Testis (tissue), 5 donors: ENCODE measurements around the gene NTF3. TPM values are rescaled to one million over a fixed set of nuclear protein-coding genes. Genes with fewer than 3 reads are reported as not detected.
A peak's percentile ranks its signal among the peaks of the same experiment; 100 is the strongest.

Experiments
- DNase-seq: peaks from one replicate; pipeline ENCODE4 v3.0.0-alpha.2; 2019
- H3K27ac ChIP-seq, 2 donors: fragments of 200-600 bp; sonication (generic); one replicate each; pipeline ENCODE4 v1.5.1; 2019
- H3K27me3 ChIP-seq: fragments of 200-600 bp; sonication (generic); one replicate; pipeline ENCODE4 v1.5.1; 2019
- H3K36me3 ChIP-seq: fragments of 200-600 bp; sonication (generic); one replicate; pipeline ENCODE4 v1.5.1; 2017; ENCODE audit warnings: low read depth; ENCODE audit errors: missing control alignments
- H3K4me1 ChIP-seq: fragments of 200-600 bp; sonication (generic); one replicate; pipeline ENCODE4 v1.5.1; 2019
- H3K4me3 ChIP-seq, 2 donors: fragments of 200-600 bp; sonication (generic); one replicate each; pipeline ENCODE4 v1.5.1; 2017 to 2019
- H3K9me3 ChIP-seq: fragments of 200-600 bp; sonication (generic); one replicate; pipeline ENCODE4 v1.5.1; 2017
- POLR2A ChIP-seq: fragments of 450-650 bp; IDR thresholded peaks from one replicate; pipeline ENCODE4 v1.6.1; 2017; ENCODE audit warnings: antibody characterized with exemption, mild to moderate bottlenecking, moderate library complexity
- WGBS, 2 donors: methylation state at CpG; one replicate each; pipeline ENCODE4 v1.1.5; 2018; 5-methylcytosine and 5-hydroxymethylcytosine counted together
- intact Hi-C: fragments of 100-400 bp; cut with DNase I; formaldehyde crosslinking; loops from one replicate; pipeline ENCODE4 v1.15.1; 2023; ENCODE audit warnings: low total_unique reads
- long read RNA-seq, 2 donors: transcript quantifications; one replicate each; lab custom pipeline, GENCODE V29; 2026
- polyA plus RNA-seq: library from polyadenylated mRNA; stranded (reverse); fragments of 350-450 nt; fragmentation: Illumina TruSeq; extraction: RNeasy Lipid Tissue Mini Kit (QIAGEN cat#74804); gene quantifications from one replicate; pipeline ENCODE4 v1.2.3, GENCODE V29; 2014; ENCODE audit warnings: low read depth, low replicate concordance; ENCODE audit not compliant: insufficient read depth
- total RNA-seq, 2 donors: library from RNA; depleted of rRNA; stranded (reverse); fragments of >200 nt; gene quantifications; one replicate each; pipeline ENCODE4 v1.2.3, GENCODE V29; 2016
- TF ChIP-seq, protein P1 (sequence below), 3 experiments: fragments of 450-650 bp in 2 of 3; fragments of 200-600 bp in 1 of 3; sonication (generic) in 1 of 3; IDR thresholded peaks; one replicate each; pipeline ENCODE4 v1.5.1; 2016 to 2019; ENCODE audit warnings: antibody characterized with exemption in 3 of 3, mild to moderate bottlenecking in 2 of 3, moderate library complexity in 1 of 3

The NTF3 gene
- 1 to 10 TPM; 1.1 to 1.4 TPM for total RNA-seq
- 2.2 TPM for polyA plus RNA-seq
- long read RNA-seq, donor 1, partial matches to known transcripts = 0 of 2 reads
- long read RNA-seq, donor 1, other reads (novel, unspliced or antisense) = 0 of 2 reads
- long read RNA-seq, donor 2, partial matches to known transcripts = 0 of 1 reads
- long read RNA-seq, donor 2, other reads (novel, unspliced or antisense) = 0 of 1 reads

DNA sequence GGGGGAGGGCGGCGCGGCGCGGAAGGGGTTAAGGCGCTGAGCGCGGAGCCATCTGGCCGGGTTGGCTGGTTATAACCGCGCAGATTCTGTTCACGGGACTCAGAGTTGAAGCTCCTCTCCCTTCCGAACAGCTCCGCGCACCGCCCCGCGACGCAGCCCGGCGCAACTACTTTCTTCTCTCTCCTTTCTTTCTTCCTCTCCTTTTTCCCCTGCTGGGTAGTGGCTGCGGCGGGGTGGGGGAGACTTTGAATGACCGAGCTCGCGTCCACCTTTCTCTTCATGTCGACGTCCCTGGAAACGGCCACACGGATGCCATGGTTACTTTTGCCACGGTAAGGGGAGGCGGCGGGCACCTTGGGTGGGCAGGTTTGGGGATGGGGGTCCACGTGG is at the start of gene NTF3:
Gene NTF3, plus strand, starts transcription at position 98 of the 390 bp plus-strand sequence. Its CDS starts 217 bp downstream, at position 315.
- peak; percentile 44 for DNase-seq
- no peaks in the 10 kb centered on the region for H3K9me3 ChIP-seq
- no peak within 1 kb of the TSS for H3K27ac ChIP-seq

DNA sequence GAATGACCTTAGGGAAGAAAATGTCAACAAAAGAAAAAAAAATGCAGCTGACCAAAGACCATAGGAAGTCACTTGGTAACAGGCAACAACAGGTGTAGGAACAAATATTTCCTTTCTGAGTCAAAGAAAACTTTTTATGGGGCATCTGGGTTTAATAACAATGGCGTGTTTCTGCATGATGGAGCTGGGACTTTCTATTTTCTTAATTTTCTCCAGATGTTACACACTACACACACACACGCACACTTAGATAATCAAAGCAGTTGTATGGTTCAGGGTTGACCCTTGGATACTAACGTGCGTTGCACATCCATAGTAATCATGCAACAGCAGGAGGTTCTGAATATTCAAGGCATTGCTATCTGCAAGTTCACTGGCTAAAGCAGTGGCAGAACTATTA is 47.9 kb upstream of the NTF3 start:
- intact Hi-C loops = no loop called here
- Histone ChIP-seq H3K36me3 (no peaks in the 10 kb centered on the region), H3K9me3 (no peaks in the 10 kb centered on the region), H3K4me3 (no peak overlapping the region), H3K27me3 (no peaks in the 10 kb centered on the region), H3K27ac (no peak overlapping the region), H3K4me1 (no peaks in the 10 kb centered on the region)
- 80 to 85% methylated on average over 4 of the region's 4 CpGs for WGBS, 2 donors
- no peak for DNase-seq
- TF ChIP-seq, protein P1, sequence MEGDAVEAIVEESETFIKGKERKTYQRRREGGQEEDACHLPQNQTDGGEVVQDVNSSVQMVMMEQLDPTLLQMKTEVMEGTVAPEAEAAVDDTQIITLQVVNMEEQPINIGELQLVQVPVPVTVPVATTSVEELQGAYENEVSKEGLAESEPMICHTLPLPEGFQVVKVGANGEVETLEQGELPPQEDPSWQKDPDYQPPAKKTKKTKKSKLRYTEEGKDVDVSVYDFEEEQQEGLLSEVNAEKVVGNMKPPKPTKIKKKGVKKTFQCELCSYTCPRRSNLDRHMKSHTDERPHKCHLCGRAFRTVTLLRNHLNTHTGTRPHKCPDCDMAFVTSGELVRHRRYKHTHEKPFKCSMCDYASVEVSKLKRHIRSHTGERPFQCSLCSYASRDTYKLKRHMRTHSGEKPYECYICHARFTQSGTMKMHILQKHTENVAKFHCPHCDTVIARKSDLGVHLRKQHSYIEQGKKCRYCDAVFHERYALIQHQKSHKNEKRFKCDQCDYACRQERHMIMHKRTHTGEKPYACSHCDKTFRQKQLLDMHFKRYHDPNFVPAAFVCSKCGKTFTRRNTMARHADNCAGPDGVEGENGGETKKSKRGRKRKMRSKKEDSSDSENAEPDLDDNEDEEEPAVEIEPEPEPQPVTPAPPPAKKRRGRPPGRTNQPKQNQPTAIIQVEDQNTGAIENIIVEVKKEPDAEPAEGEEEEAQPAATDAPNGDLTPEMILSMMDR (IDR thresholded peaks at IDR 0.05) = no peak
- no peak for TF ChIP-seq POLR2A

More for the DNA sequence above, at the start of gene NTF3:
- intact Hi-C loops = no loop called here
- WGBS, 2 donors = 1 to 4% methylated on average over 23 to 34 of the region's 34 CpGs
- no peaks in the 10 kb centered on the region for H3K36me3 ChIP-seq
- H3K4me1 ChIP-seq = peaks cover 9% of the 10 kb centered on the region
- TF ChIP-seq POLR2A = no peak
- TF ChIP-seq, protein P1 (IDR thresholded peaks at IDR 0.05) = no peak
- H3K4me3 ChIP-seq = peak within 1 kb of the TSS; percentile 53 to 60
- H3K27me3 ChIP-seq = peaks cover 3% of the 10 kb centered on the region

DNA sequence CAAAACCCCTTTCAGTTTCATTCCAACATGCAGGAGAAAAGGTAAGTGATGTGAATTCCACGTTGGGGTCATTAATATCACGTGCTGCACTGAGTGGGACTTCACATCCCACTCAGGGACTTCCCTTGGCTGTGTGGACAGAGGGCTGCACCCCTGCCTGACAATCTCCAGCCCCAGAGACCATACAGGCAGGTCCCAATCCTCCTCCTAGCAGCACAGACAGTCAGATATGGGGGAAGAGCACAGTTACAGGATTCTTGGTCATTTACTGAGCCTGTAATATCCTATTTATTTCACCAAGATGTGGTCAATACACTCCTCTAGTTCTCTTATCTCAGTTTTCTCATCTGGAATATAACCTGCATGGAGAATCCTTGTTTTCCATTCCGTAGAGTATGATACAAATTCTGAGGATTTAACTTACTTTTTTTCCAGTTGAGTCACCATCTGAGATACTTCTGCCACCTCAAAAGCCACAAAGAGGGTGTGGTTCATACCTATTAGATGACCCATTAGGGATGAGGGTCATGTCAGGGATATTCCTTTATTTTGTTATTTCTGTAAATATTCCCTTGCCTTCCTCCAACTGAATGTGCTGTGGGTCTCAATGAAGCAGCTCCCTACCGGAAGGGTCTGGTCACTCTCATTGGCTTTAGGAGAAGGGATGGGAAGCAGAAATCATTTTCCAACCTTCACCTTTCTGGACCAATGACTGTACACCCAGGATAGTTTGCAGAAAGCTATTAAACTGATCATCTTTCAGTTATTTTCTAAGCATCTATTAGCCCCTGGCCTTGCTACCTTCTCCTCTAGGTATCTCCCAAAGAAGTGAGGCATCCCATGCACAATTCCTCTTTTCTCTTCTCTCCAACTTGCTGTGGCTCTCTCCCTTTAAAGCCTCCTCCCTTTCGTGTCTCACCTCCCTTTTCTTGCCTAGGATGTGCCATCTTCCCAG is 43.0 kb upstream of the NTF3 start:
- Histone ChIP-seq H3K27me3 (no peaks in the 10 kb centered on the region), H3K36me3 (no peaks in the 10 kb centered on the region), H3K27ac (no peak overlapping the region), H3K9me3 (no peaks in the 10 kb centered on the region), H3K4me3 (no peak overlapping the region), H3K4me1 (no peaks in the 10 kb centered on the region)
- intact Hi-C loops = no loop called here
- 82 to 90% methylated on average over 5 of the region's 5 CpGs for WGBS, 2 donors
- DNase-seq = no peak
- no peak for TF ChIP-seq POLR2A
- TF ChIP-seq, protein P1 (IDR thresholded peaks at IDR 0.05) = no peak

DNA sequence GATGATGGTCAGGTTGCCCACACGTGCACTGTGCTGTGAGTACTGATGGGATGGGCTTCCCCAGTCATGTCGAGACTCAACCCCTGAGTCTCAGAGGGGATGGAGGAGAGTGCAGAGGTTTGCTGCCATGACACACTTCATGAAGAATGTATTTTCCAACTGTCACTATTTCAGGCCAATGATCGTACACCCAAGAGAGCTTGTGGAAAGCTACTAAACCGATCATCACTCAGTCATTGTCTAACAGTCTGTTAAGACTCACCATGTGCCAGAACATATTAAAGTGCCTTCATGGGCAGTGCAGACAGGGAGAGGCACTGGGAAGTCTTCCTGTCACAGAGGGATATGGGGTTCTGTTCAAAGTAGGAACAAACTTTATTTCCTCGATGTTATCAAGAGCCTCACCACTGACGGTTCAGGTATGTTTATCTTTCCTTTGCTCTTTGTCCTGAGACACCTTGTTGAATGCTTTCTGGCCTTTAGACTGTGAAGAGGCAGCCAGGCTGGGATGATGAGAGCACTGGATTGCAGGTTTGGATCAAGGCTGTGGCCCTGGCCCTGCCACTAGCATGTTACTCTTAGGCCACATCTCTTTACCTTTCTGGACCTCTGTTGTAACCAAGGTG is 41.6 kb upstream of the NTF3 start:
- Histone ChIP-seq H3K27ac (no peak overlapping the region), H3K4me1 (no peaks in the 10 kb centered on the region), H3K27me3 (no peaks in the 10 kb centered on the region), H3K4me3 (no peak overlapping the region), H3K36me3 (no peaks in the 10 kb centered on the region), H3K9me3 (no peaks in the 10 kb centered on the region)
- intact Hi-C loops = no loop called here
- TF ChIP-seq, protein P1 (IDR thresholded peaks at IDR 0.05) = no peak
- no peak for TF ChIP-seq POLR2A
- DNase-seq = no peak
- 84 to 93% methylated on average over 6 of the region's 6 CpGs for WGBS, 2 donors
